Mesendoderm (in vitro differentiated cells): ENCODE results near the gene DDHD1.

ENCODE experiments used
- DNase-seq: peaks from one replicate; pipeline ENCODE4 v3.0.0; 2013
- H2AK5ac ChIP-seq: 2 replicates; pipeline ENCODE4 v1.6.1; 2013; ENCODE audit warnings: low read length, inconsistent platforms
- H2BK120ac ChIP-seq: 2 replicates; pipeline ENCODE4 v1.6.1; 2013; ENCODE audit warnings: low read depth, mild to moderate bottlenecking, low read length, moderate library complexity, mixed read lengths
- H2BK15ac ChIP-seq: replicated peaks from 2 replicates; pipeline ENCODE4 v1.6.1; 2013; ENCODE audit warnings: low read depth, mild to moderate bottlenecking, moderate library complexity
- H2BK5ac ChIP-seq: 2 replicates; pipeline ENCODE4 v1.6.1; 2013; ENCODE audit warnings: low read length, inconsistent platforms
- H3K18ac ChIP-seq: 2 replicates; pipeline ENCODE4 v1.6.1; 2013; ENCODE audit warnings: mild to moderate bottlenecking, low read length, mixed read lengths
- H3K23ac ChIP-seq: one replicate; pipeline ENCODE4 v1.6.1; 2013; ENCODE audit warnings: low read length
- H3K27ac ChIP-seq: 2 replicates; pipeline ENCODE4 v1.5.1; 2013; ENCODE audit warnings: low read depth, mild to moderate bottlenecking, inconsistent platforms, low read length, moderate library complexity
- H3K27me3 ChIP-seq: 2 replicates; pipeline ENCODE4 v1.6.1; 2013; ENCODE audit warnings: low read length, control low read depth, mild to moderate bottlenecking, inconsistent platforms; ENCODE audit not compliant: insufficient read depth, poor library complexity
- H3K36me3 ChIP-seq: 2 replicates; pipeline ENCODE4 v1.6.1; 2013; ENCODE audit warnings: low read length, inconsistent platforms; ENCODE audit not compliant: control insufficient read depth, insufficient read depth
- H3K4ac ChIP-seq: one replicate; pipeline ENCODE4 v1.6.1; 2013; ENCODE audit warnings: low read depth, mild to moderate bottlenecking, low read length, moderate library complexity
- H3K4me1 ChIP-seq: 2 replicates; pipeline ENCODE4 v1.6.1; 2013; ENCODE audit warnings: low read depth, low read length, inconsistent platforms; ENCODE audit not compliant: control insufficient read depth
- H3K4me2 ChIP-seq: 2 replicates; pipeline ENCODE4 v1.6.1; 2013; ENCODE audit warnings: low read length
- H3K4me3 ChIP-seq: 2 replicates; pipeline ENCODE4 v1.5.1; 2013; ENCODE audit warnings: mild to moderate bottlenecking, low read length
- H3K56ac ChIP-seq: one replicate; pipeline ENCODE4 v1.6.1; 2013; ENCODE audit warnings: low read length
- H3K79me1 ChIP-seq: 2 replicates; pipeline ENCODE4 v1.6.1; 2013; ENCODE audit warnings: low read length, inconsistent platforms
- H3K79me2 ChIP-seq: 2 replicates; pipeline ENCODE4 v1.6.1; 2013; ENCODE audit warnings: mild to moderate bottlenecking, low read length; ENCODE audit not compliant: control insufficient read depth, insufficient read depth
- H3K9ac ChIP-seq: 2 replicates; pipeline ENCODE4 v1.6.1; 2013; ENCODE audit warnings: low read length, inconsistent platforms
- H4K5ac ChIP-seq: one replicate; pipeline ENCODE4 v1.6.1; 2013; ENCODE audit warnings: low read length
- H4K8ac ChIP-seq: one replicate; pipeline ENCODE4 v1.6.1; 2013; ENCODE audit warnings: low read depth, mild to moderate bottlenecking, control low read depth, low read length, moderate library complexity
- WGBS: extraction: QIAGEN DNeasy Blood & Tissue Kit; methylation state at CpG from one replicate; pipeline ENCODE4 v1.1.7; 2013; ENCODE audit warnings: low lambda C conversion rate, missing lambda C conversion rate; ENCODE audit not compliant: insufficient coverage; ENCODE audit errors: extremely low coverage; 5-methylcytosine and 5-hydroxymethylcytosine counted together

Gene DDHD1

GRCh38 chr14:53042480-53042879 is 110.6 kb downstream of the DDHD1 start:
- Histone ChIP-seq H4K8ac (no peak overlapping the region), H2BK5ac (no peak overlapping the region), H3K4me1 (no peaks in the 10 kb centered on the region), H3K27me3 (no peaks in the 10 kb centered on the region), H2BK15ac (no peak overlapping the region), H3K56ac (no peak overlapping the region), H3K18ac (no peak overlapping the region), H2AK5ac (no peak overlapping the region), H3K79me1 (no peaks in the 10 kb centered on the region), H3K23ac (no peak overlapping the region), H4K5ac (no peak overlapping the region), H3K9ac (no peak overlapping the region), H3K79me2 (no peaks in the 10 kb centered on the region), H3K27ac (no peak overlapping the region), H3K4me2 (no peak overlapping the region), H3K36me3 (peaks cover 11% of the 10 kb centered on the region), H3K4me3 (no peak overlapping the region), H3K4ac (no peak overlapping the region), H2BK120ac (no peak overlapping the region)
- no peak for DNase-seq
- WGBS = no CpG with 5 or more reads among the region's 4 CpGs

GRCh38 chr14:53041067-53041466 is 112.1 kb downstream of the DDHD1 start:
- no peak overlapping the region for H2BK120ac ChIP-seq
- H3K4me2 ChIP-seq = no peak overlapping the region
- H4K8ac ChIP-seq = no peak overlapping the region
- H2AK5ac ChIP-seq = no peak overlapping the region
- H3K56ac ChIP-seq = no peak overlapping the region
- H3K18ac ChIP-seq = no peak overlapping the region
- no peak overlapping the region for H3K23ac ChIP-seq
- H2BK15ac ChIP-seq = no peak overlapping the region
- no peaks in the 10 kb centered on the region for H3K27me3 ChIP-seq
- no peak overlapping the region for H2BK5ac ChIP-seq
- no peak overlapping the region for H4K5ac ChIP-seq
- no peaks in the 10 kb centered on the region for H3K79me1 ChIP-seq
- DNase-seq = no peak
- H3K27ac ChIP-seq = no peak overlapping the region
- no peak overlapping the region for H3K4me3 ChIP-seq
- no peaks in the 10 kb centered on the region for H3K79me2 ChIP-seq
- no peak overlapping the region for H3K9ac ChIP-seq
- no CpG with 5 or more reads among the region's 2 CpGs for WGBS
- H3K36me3 ChIP-seq = peaks cover 11% of the 10 kb centered on the region
- no peak overlapping the region for H3K4ac ChIP-seq
- H3K4me1 ChIP-seq = no peaks in the 10 kb centered on the region

GRCh38 chr14:53038629-53039028 is 114.5 kb downstream of the DDHD1 start:
- DNase-seq = no peak

GRCh38 chr14:53037016-53037415 is 116.1 kb downstream of the DDHD1 start:
- peaks cover 8% of the 10 kb centered on the region for H3K36me3 ChIP-seq
- no peak overlapping the region for H3K4me3 ChIP-seq
- no peaks in the 10 kb centered on the region for H3K4me1 ChIP-seq
- no peak overlapping the region for H4K5ac ChIP-seq
- H3K79me1 ChIP-seq = no peaks in the 10 kb centered on the region
- no peaks in the 10 kb centered on the region for H3K27me3 ChIP-seq
- H3K9ac ChIP-seq = no peak overlapping the region
- no peak overlapping the region for H2BK5ac ChIP-seq
- no peak overlapping the region for H3K27ac ChIP-seq
- no peak overlapping the region for H3K18ac ChIP-seq
- DNase-seq = no peak
- H3K23ac ChIP-seq = no peak overlapping the region
- no peak overlapping the region for H3K4ac ChIP-seq
- no peak overlapping the region for H2BK120ac ChIP-seq
- H4K8ac ChIP-seq = no peak overlapping the region
- no CpG with 5 or more reads among the region's 1 CpG for WGBS
- no peak overlapping the region for H3K56ac ChIP-seq
- no peak overlapping the region for H2AK5ac ChIP-seq
- H2BK15ac ChIP-seq = no peak overlapping the region
- no peaks in the 10 kb centered on the region for H3K79me2 ChIP-seq
- H3K4me2 ChIP-seq = no peak overlapping the region

More at GRCh38 chr14:53038629-53039028, 114.5 kb downstream of the DDHD1 start:
- Histone ChIP-seq H4K5ac (no peak overlapping the region), H3K4me1 (no peaks in the 10 kb centered on the region), H3K4me3 (no peak overlapping the region), H3K4me2 (no peak overlapping the region), H3K4ac (no peak overlapping the region), H3K18ac (no peak overlapping the region), H2BK5ac (no peak overlapping the region), H2AK5ac (no peak overlapping the region), H2BK15ac (no peak overlapping the region), H3K27ac (no peak overlapping the region), H3K36me3 (peaks cover 11% of the 10 kb centered on the region), H3K27me3 (no peaks in the 10 kb centered on the region), H3K9ac (no peak overlapping the region), H4K8ac (no peak overlapping the region), H2BK120ac (no peak overlapping the region), H3K79me1 (no peaks in the 10 kb centered on the region), H3K23ac (no peak overlapping the region), H3K56ac (no peak overlapping the region), H3K79me2 (no peaks in the 10 kb centered on the region)
- no CpG with 5 or more reads among the region's 3 CpGs for WGBS

- no peak overlapping the region for H4K5ac ChIP-seq
- no peak overlapping the region for H2BK15ac ChIP-seq
- H3K79me2 ChIP-seq = no peaks in the 10 kb centered on the region
- H2AK5ac ChIP-seq = no peak overlapping the region
- no peak overlapping the region for H2BK5ac ChIP-seq
- no peak overlapping the region for H2BK120ac ChIP-seq
- H3K4ac ChIP-seq = no peak overlapping the region
- no peak overlapping the region for H3K4me3 ChIP-seq
- no peaks in the 10 kb centered on the region for H3K4me1 ChIP-seq
- DNase-seq = no peak
- no peak overlapping the region for H3K9ac ChIP-seq
- no peaks in the 10 kb centered on the region for H3K79me1 ChIP-seq
- no peak overlapping the region for H3K4me2 ChIP-seq
- H3K18ac ChIP-seq = no peak overlapping the region
- no peak overlapping the region for H3K23ac ChIP-seq
- H3K36me3 ChIP-seq = peaks cover 5% of the 10 kb centered on the region
- no peak overlapping the region for H3K27ac ChIP-seq
- H4K8ac ChIP-seq = no peak overlapping the region
- no CpG with 5 or more reads among the region's 6 CpGs for WGBS
- H3K27me3 ChIP-seq = no peaks in the 10 kb centered on the region
- no peak overlapping the region for H3K56ac ChIP-seq
Observed at GRCh38 chr14:53035336-53036210, 117.5 kb downstream of the DDHD1 start.
